ENCODE results near the gene IGF2BP2.

DNA sequence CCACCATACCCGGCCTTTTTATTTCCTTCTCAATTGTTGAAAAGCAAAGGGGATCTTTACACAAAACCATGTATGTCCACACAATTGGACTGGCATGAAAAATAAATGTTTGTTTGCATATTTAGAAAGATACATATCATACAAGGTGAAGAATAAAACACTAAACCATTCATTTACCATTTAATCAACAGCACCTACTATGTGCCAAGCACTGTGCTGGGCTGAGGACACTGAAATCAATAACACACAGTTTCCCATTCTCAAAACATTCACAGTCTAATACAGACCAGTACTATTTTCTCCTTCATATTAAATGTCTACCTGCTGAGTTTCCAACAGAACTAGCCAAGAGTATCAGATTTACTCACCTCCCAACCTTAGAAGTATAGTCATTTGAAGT, 84.7 kb downstream of the IGF2BP2 start:
- TF ChIP-seq POLR2AphosphoS5 (IDR thresholded peaks at IDR 0.05; ENCODE audit: low read depth, low read length) (no peak), POLR2A (IDR thresholded peaks at IDR 0.05; ENCODE audit: low read depth, low read length) (no peak), TAF1 (IDR thresholded peaks at IDR 0.05; ENCODE audit: low read depth, low read length) (no peak), PAX5 (IDR thresholded peaks at IDR 0.05; ENCODE audit: insufficient read depth, low read length, severe bottlenecking) (no peak), SPI1 (IDR thresholded peaks at IDR 0.05; ENCODE audit: low read depth, low read length) (no peak), POU2F2 (IDR thresholded peaks at IDR 0.05; ENCODE audit: low read depth, low read length) (no peak)

Data from GM12891 (cell line).